Vagina (tissue), 2 donors: ENCODE data around the gene CASKIN2.
"Not testable (repeated sequence)": the region's sequence is repeated elsewhere in the genome, so short reads cannot be mapped to it uniquely, and the experiment has no call there.

Source experiments
- POLR2A ChIP-seq, 2 donors: fragments of 450-650 bp; IDR thresholded peaks; one replicate each; pipeline ENCODE4 v1.6.1; 2017; ENCODE audit warnings: antibody characterized with exemption in 2 of 2, mild to moderate bottlenecking in 2 of 2, moderate library complexity in 2 of 2
- TF ChIP-seq, protein P1 (sequence below), 3 experiments: fragments of 450-650 bp in 2 of 3; fragments of 200-600 bp in 1 of 3; sonication (generic) in 1 of 3; IDR thresholded peaks; one replicate each; pipeline ENCODE4 v1.5.1; 2017 to 2019; ENCODE audit warnings: antibody characterized with exemption in 3 of 3, mild to moderate bottlenecking in 2 of 3, moderate library complexity in 2 of 3

DNA sequence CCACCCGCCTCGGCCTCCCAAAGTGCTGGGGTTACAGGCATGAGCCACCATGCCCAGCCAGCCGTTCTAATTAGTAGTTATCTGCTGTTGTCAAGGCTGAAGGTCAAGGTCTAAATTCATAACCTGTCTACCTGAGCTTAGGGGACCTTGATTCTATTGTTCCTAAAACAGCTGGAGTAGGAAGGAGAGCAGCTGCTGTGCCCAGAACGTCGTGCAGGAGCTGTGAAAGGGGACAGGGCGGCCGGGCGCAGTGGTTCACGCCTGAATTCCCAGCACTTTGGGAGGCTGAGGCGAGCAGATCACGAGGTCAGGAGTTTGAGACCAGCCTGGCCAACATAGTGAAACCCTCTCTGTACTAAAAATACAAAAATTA, 37.9 kb downstream of the CASKIN2 start:
- TF ChIP-seq, protein P1, sequence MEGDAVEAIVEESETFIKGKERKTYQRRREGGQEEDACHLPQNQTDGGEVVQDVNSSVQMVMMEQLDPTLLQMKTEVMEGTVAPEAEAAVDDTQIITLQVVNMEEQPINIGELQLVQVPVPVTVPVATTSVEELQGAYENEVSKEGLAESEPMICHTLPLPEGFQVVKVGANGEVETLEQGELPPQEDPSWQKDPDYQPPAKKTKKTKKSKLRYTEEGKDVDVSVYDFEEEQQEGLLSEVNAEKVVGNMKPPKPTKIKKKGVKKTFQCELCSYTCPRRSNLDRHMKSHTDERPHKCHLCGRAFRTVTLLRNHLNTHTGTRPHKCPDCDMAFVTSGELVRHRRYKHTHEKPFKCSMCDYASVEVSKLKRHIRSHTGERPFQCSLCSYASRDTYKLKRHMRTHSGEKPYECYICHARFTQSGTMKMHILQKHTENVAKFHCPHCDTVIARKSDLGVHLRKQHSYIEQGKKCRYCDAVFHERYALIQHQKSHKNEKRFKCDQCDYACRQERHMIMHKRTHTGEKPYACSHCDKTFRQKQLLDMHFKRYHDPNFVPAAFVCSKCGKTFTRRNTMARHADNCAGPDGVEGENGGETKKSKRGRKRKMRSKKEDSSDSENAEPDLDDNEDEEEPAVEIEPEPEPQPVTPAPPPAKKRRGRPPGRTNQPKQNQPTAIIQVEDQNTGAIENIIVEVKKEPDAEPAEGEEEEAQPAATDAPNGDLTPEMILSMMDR (IDR thresholded peaks at IDR 0.05), result not testable (repeated sequence)
- not testable (repeated sequence) for TF ChIP-seq POLR2A (IDR thresholded peaks at IDR 0.05)
